Activated CD4-positive, alpha-beta T cell treated with anti-CD3 and anti-CD28 coated beads for 48 hours (primary cell): ENCODE results near the gene CEP41.

Experiments
- DNase-seq: peaks from one replicate; pipeline ENCODE4 v3.0.0-alpha.2; 2020

Gene CEP41, protein sequence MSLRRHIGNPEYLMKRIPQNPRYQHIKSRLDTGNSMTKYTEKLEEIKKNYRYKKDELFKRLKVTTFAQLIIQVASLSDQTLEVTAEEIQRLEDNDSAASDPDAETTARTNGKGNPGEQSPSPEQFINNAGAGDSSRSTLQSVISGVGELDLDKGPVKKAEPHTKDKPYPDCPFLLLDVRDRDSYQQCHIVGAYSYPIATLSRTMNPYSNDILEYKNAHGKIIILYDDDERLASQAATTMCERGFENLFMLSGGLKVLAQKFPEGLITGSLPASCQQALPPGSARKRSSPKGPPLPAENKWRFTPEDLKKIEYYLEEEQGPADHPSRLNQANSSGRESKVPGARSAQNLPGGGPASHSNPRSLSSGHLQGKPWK

DNA sequence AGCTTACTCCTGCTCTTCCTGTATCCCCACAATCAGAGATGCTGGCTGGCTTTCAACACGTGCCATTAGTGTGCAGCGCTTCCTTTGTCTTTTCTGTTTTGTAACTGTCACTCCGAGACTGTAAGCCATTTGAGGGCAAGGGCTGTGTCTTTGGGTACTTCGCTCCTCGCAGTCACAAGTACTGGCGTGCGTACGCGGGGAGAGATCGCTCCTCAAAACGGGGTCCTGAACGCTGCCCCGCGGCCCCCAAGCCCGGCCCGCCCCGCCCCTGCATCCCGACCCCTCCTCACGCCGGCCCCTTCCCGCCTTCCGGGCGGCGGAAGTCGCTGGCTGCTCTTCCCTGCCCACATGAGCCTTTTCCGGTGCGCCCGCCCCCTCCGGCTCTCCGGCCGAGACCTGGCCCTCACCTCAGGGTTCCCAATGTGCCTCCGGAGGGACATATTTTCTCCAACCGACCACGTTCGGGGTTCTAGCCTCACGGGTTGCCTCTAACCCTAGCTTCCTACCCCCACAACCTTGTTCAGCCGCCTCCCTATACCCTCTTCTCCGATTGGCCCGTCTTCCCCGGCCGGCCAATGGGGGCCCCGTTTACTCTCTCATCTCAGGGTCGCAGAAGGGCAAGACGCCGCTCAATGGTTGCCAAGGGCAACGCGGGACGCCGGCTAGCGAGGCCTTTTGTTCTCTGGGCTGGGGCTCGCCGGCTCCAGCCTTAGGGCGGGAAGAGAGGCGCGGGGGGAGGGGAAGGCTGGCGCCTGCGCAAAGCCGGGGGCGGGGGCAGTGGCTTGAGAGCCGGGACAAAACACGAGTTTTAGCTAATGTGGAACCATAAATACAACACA lies at the start of gene CEP41:
TSS of gene CEP41 (minus strand) at position 490 of the 839 bp plus-strand sequence. CDS start at position 440, 50 bp downstream.
- peak; percentile 97 for DNase-seq

DNA sequence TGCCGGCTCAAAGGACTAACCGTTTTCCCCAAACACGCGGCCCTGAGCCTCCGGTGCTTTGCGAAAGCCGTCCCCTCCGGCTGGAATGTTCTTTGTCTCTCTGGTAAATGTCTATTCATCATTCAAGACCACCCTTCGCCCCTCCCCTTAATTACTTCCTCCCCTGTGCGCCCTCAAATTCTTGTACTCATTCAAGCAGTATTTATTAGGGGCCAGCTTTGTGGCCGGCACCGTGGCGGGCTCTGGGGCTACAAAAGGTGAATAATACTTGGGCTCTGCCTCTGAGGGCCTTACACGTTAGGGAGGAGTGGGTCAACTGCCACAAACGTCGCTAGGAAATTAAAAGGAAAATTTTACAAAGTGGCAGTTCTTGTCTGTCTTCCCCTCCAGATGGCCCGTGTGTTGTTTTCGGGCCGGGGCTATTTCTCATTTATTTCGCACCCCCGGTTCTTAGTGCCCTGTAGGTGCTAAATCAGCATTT lies 49.5 kb upstream of the CEP41 start:
- DNase-seq = no peak

DNA sequence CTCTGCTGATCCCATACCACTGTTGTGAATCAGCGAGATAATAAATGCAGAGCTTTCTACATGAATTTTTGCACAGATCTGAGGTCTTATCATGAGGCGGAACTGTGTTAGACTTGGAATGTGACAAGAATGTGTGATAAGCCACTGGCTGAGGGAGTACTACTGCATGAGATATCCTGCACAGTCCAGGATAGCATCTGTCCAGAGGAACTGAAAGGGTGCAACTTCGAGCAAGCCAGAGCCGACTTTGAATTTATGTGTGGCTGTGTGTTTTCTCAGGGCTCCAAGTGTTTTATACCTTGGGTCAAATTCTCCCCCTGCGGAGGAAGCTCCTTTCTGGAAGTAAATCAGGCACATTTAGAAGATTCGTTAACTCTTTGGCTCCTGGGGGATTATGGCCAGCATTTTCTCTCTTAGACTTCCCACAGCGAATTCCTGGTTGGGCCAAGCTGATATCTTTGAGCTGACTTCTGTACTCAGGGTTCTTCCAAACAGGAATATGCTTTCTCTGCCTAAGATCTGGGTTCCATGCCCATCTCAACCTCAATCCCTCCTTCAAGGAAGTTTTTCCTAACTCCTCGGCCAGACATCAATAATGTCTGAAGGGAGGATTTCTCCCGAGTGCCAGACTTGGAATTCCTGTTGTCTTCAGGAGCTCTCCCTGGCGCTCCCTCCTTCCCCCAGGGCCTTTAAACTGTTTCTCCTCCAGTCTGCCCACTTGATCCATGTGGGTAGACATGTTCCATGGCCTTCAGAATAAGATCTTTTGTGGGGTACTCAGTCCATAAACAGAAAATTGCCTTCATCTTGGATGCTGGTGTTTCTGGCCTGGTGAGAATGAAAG lies 48.5 kb upstream of the CEP41 start:
- no peak for DNase-seq

DNA sequence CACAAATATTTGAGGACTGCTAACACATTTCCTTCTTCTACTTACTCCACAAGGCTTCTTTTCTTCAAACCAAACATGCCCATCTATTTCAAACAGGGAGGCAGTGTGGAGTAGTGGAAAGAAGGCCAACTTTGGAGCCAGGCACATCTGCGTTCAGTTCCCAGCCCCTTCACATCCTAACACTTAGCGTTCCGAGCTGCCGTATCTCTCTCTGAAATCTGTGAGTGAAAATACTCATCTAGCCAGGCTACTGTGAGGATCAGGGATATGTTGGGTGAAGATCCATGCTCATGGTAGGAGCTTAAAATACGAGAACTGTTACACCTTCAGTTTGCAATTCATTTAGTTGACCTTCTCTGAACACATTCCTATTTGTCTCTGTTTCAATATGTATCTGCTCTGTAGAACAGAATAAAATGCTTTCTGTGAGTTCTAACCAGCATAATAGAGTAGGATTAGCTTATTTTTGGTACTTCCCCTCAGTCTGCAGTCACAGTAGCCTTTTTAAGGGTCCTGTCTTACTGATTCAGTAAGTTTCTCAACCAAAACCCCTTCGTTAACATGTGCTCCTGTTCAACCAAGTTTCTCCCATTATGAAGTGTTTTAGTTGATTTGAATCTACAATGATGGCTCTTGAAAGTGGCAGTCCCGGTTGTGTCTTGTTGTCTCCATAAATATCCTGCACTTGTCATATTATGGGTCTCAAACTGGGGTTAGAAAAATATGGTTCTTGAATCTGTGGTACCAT lies 47.8 kb upstream of the CEP41 start:
- DNase-seq = no peak

DNA sequence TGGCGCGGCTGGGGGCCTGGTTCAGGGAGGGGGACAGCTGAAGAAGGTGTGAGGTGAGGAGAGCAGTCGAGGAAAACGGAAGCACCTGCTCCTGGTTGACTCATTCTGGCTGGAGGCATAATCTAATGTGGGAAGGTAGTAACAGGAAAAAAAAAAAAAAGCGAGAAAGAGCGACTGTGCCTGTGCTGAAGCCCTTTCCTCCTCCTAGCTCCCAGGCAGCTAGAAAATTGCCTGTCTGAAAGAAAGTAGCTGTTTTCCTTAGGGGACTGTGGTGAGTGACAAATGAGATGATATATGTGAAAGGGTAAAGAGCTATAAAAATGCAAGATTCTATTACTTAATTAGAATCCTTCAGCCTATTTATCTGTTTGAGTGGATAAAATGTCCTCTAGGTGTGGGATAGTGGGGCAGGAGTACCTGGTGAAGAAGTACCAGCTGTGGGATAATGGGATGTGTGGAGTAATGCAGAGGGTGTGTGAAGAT lies 46.2 kb upstream of the CEP41 start:
- no peak for DNase-seq

DNA sequence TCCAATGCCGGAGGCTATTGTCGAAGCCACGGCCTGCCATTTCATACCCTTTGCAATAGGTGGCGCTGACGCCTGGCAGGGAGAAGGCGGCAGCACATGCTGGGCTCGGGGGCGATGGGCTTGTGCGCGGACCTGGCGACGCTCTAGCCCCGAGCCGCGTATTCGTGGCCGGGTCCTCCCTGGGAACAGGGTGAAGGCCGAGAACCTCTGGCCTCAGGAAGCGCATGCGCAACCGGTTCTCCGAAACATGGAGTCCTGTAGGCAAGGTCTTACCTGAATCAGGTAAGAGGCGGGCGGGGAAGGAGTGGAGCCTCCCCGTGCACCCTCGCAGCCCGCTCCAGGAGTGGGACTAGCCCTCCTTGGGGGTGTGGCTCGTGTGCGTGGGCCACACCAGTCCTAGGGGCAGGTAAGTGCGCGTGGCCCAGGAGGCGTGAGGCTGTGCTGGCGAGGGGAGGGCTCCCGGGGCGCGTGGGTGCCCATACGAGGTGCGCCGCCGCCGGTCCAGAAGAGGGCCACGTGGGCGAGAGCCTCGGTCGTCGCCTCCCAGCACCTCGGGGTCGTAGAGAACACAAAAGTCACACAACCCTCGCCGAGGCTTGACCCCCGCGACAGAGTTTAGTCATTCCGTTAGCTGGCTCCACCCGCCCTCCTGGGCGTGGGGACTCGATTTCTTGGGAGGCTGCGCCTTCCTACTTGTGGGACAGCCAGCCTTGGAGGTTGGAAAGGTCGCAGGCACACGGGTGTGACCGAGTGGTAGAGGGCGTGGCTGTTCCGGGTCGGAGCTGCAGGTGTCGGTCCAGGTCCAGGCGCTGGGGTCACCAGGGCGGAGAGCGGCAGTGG lies 45.5 kb upstream of the CEP41 start:
- DNase-seq = peak; percentile 76

- no peak for DNase-seq
Measured at GRCh38 chr7:130485734-130486113, 44.9 kb upstream of the CEP41 start.

- no peak for DNase-seq
Measured at GRCh38 chr7:130483031-130483430, 42.2 kb upstream of the CEP41 start.

- no peak for DNase-seq
Measured at GRCh38 chr7:130481898-130482297, 41.1 kb upstream of the CEP41 start.

GRCh38 chr7:130479716-130480400 lies 39.0 kb upstream of the CEP41 start:
- DNase-seq = no peak

DNA sequence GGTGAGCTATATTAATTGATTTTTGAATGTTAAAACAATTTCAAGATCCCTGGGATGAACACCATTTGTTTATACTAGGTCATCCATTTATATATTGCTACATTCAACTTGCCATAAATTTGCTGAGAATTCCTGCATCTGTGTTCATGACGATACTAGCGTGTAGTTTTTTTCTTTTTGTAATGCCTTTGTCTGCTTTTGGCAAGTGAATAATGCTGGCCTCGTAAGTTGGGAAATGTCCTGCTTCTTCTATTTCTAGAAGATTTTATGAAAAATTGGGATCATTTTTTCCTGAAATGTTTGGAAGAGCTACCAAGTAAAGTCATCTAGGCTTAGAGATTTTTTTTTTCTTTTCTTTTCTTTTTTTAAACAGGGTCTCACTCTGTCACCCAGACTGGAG lies 38.2 kb upstream of the CEP41 start:
- DNase-seq = no peak

- no peak for DNase-seq
Measured at GRCh38 chr7:130476297-130477150, 35.7 kb upstream of the CEP41 start.

GRCh38 chr7:130475776-130476175 lies 35.0 kb upstream of the CEP41 start:
- no peak for DNase-seq

GRCh38 chr7:130473876-130474275 lies 33.1 kb upstream of the CEP41 start:
- no peak for DNase-seq

DNA sequence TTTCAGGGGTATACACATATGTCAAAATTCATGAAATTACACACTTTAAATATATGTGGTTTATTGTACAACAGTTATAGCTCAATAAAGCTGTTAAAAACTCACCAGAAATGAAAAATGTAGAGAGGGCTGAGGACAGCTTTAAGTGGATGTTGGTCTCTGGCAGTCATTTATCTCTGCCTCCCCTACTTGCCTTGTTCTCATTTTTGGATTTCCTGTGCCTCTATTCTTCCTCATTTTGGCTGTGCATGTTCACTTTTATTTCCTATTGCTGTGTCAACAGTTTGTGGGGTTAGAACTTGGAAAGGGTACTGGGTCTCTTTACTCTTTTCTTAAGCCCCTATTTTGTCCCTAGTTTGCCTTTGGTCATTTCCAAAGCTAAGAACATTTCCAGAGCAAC lies 32.5 kb upstream of the CEP41 start:
- DNase-seq = no peak

DNA sequence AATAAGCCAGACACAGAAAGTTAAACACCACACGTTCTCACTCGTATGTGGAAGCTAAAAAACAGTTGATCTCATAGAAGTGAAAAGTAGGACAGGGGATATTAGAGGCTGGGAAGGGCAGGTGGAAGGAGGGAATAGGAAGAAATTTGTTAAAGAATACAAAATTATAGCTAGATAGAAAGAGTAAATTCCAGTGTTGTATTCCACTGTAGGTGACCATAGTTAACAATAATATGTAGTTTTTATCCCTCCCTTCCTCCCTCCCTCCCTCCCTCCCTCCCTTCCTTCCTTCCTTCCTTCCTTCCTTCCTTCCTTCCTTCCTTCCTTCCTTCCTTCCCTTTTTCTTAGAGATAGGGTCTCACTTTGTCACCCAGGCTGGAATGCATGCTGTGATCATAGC lies 31.2 kb upstream of the CEP41 start:
- DNase-seq = no peak

- no peak for DNase-seq
Measured at GRCh38 chr7:130468612-130469011, 27.8 kb upstream of the CEP41 start.

GRCh38 chr7:130463553-130464434 lies 23.0 kb upstream of the CEP41 start:
- DNase-seq = no peak

DNA sequence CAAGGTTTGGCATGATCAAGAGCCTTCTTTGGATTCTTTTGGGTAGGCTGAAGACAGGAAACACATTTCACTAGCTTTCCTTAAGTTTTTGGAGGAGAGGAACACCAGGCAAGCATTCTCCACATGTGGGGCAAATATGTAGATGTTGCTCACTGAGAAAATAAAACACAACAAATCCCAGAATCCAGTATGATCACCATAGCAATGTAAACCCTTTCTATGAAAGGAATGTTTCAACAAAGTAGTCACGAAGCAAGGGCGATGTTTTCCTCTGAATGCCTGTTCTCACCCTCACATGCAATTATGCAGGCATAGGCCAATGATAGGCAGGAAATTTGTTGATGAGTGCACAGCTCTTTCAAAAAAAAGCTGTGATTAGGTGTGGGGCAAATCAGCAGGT lies 20.5 kb upstream of the CEP41 start:
- no peak for DNase-seq
